ENCODE measurements around the gene RAPGEF1.

Gene RAPGEF1

DNA sequence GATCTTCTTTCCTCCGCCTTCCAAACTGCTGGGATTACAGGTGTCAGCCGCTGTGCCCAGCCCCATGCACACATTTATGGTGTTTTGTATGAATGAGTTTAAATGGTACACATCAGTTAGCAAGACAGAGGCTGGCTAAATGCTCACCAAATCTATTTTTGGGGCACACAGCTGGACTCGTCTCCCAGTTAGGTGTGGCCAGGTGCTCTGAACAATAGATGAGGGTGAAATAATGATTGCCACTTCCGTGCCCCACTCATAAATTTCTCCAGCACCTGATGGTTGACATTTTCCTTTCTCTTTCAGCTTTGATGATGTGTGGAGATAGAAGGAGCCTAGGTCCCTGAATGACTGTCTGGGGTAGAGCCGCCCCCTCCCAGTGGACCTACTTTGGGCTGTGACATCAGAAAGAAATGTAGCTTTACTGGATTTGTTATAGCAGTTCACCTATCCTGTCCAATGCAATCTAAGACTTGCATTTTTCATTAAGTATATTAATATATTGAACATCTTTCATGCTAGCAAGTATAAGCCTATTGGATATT, 8.6 kb upstream of the RAPGEF1 start:
- TF ChIP-seq CTCF (IDR thresholded peaks at IDR 0.05; ENCODE audit: poor library complexity, severe bottlenecking): no peak

DNA sequence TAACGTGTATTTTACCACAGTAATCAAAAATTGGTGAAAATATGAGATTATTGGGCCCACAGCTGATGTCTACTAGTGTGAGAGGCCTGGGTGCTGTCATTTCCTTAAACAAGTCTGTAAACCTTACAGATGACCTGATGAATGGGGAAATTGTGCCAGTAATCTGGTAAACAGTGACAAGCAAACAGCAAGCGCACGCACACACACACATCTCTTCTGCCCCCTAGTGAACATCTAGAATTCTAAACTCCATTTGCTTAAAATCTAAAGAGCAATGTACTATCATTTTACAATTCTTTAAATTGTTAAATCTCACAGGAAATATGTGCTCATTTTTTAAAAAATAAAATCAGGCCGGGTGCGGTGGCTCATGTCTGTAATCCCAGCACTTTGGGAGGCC, 7.5 kb upstream of the RAPGEF1 start:
- no peaks in the 10 kb centered on the region for H3K9me3 ChIP-seq (ENCODE audit: severe bottlenecking)
- no peak overlapping the region for H3K4me3 ChIP-seq (ENCODE audit: severe bottlenecking)
- peak; percentile 75 for TF ChIP-seq CTCF (IDR thresholded peaks at IDR 0.05; ENCODE audit: poor library complexity, severe bottlenecking)
- H3K36me3 ChIP-seq (ENCODE audit: low read depth): no peaks in the 10 kb centered on the region
- ATAC-seq (ENCODE audit: low read depth) (no peak), DNase-seq (ENCODE audit: low spot score) (no peak)
- no peak overlapping the region for H3K27ac ChIP-seq (ENCODE audit: poor library complexity, severe bottlenecking)
- no peaks in the 10 kb centered on the region for H3K27me3 ChIP-seq (ENCODE audit: insufficient read depth, poor library complexity, severe bottlenecking)
- no peaks in the 10 kb centered on the region for H3K4me1 ChIP-seq (ENCODE audit: insufficient read depth, poor library complexity, severe bottlenecking)

More for the DNA sequence above, 8.6 kb upstream of the RAPGEF1 start:
- no peaks in the 10 kb centered on the region for H3K9me3 ChIP-seq (ENCODE audit: severe bottlenecking)
- no peak overlapping the region for H3K27ac ChIP-seq (ENCODE audit: poor library complexity, severe bottlenecking)
- ATAC-seq (ENCODE audit: low read depth): no peak
- H3K36me3 ChIP-seq (ENCODE audit: low read depth): no peaks in the 10 kb centered on the region
- DNase-seq (ENCODE audit: low spot score): no peak
- no peaks in the 10 kb centered on the region for H3K27me3 ChIP-seq (ENCODE audit: insufficient read depth, poor library complexity, severe bottlenecking)
- no peak overlapping the region for H3K4me3 ChIP-seq (ENCODE audit: severe bottlenecking)
- no peaks in the 10 kb centered on the region for H3K4me1 ChIP-seq (ENCODE audit: insufficient read depth, poor library complexity, severe bottlenecking)

DNA sequence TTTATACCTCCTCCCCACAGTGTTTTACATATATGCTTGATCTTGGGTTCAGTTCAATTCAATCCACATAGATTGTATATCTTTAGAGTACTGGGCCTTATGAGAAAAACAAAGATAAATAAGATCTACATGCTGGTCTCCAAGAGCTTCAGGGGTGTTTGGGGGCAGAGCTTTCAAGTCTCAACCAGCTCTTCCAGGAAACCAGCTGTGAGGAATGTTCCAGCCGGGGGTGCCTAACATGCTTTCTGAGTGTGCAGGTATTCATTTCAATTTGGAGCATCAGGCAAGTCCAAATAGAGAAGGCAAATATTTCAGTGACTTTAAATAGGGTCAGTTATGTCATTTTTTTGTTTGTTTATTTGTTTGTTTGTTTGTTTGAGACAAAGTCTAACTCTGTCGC, 5.7 kb upstream of the RAPGEF1 start:
- no peak overlapping the region for H3K4me3 ChIP-seq (ENCODE audit: severe bottlenecking)
- no peaks in the 10 kb centered on the region for H3K9me3 ChIP-seq (ENCODE audit: severe bottlenecking)
- TF ChIP-seq CTCF (IDR thresholded peaks at IDR 0.05; ENCODE audit: poor library complexity, severe bottlenecking): no peak
- ATAC-seq (ENCODE audit: low read depth): no peak
- H3K27me3 ChIP-seq (ENCODE audit: insufficient read depth, poor library complexity, severe bottlenecking): no peaks in the 10 kb centered on the region
- no peak for DNase-seq (ENCODE audit: low spot score)
- H3K4me1 ChIP-seq (ENCODE audit: insufficient read depth, poor library complexity, severe bottlenecking): no peaks in the 10 kb centered on the region
- H3K36me3 ChIP-seq (ENCODE audit: low read depth): no peaks in the 10 kb centered on the region
- H3K27ac ChIP-seq (ENCODE audit: poor library complexity, severe bottlenecking): no peak overlapping the region

- ATAC-seq (ENCODE audit: low read depth) (no peak), DNase-seq (ENCODE audit: low spot score) (no peak)
- H3K4me1 ChIP-seq (ENCODE audit: insufficient read depth, poor library complexity, severe bottlenecking): no peaks in the 10 kb centered on the region
- no peaks in the 10 kb centered on the region for H3K9me3 ChIP-seq (ENCODE audit: severe bottlenecking)
- no peak for TF ChIP-seq CTCF (IDR thresholded peaks at IDR 0.05; ENCODE audit: poor library complexity, severe bottlenecking)
- no peak overlapping the region for H3K4me3 ChIP-seq (ENCODE audit: severe bottlenecking)
- no peak overlapping the region for H3K27ac ChIP-seq (ENCODE audit: poor library complexity, severe bottlenecking)
- H3K36me3 ChIP-seq (ENCODE audit: low read depth): no peaks in the 10 kb centered on the region
- H3K27me3 ChIP-seq (ENCODE audit: insufficient read depth, poor library complexity, severe bottlenecking): no peaks in the 10 kb centered on the region
Observed at GRCh38 chr9:131744720-131745201, 4.9 kb upstream of the RAPGEF1 start.

- no peaks in the 10 kb centered on the region for H3K4me1 ChIP-seq (ENCODE audit: insufficient read depth, poor library complexity, severe bottlenecking)
- no peaks in the 10 kb centered on the region for H3K27me3 ChIP-seq (ENCODE audit: insufficient read depth, poor library complexity, severe bottlenecking)
- H3K4me3 ChIP-seq (ENCODE audit: severe bottlenecking): no peak overlapping the region
- H3K36me3 ChIP-seq (ENCODE audit: low read depth): no peaks in the 10 kb centered on the region
- ATAC-seq (ENCODE audit: low read depth) (no peak), DNase-seq (ENCODE audit: low spot score) (no peak)
- H3K9me3 ChIP-seq (ENCODE audit: severe bottlenecking): no peaks in the 10 kb centered on the region
- no peak overlapping the region for H3K27ac ChIP-seq (ENCODE audit: poor library complexity, severe bottlenecking)
- TF ChIP-seq CTCF (IDR thresholded peaks at IDR 0.05; ENCODE audit: poor library complexity, severe bottlenecking): no peak
Observed at GRCh38 chr9:131744171-131744719, 4.4 kb upstream of the RAPGEF1 start.

All from RWPE2 (cell line).